GM12878 (cell line): ENCODE results near the gene THOC1. TPM values are rescaled to one million over a fixed set of nuclear protein-coding genes. Genes with fewer than 3 reads are reported as not detected.
A peak's percentile ranks its signal among the peaks of the same experiment; 100 is the strongest.

Experiments used
- ATAC-seq: fragments of 200-7000 bp; cut with Tn5 transposase; 3 replicates; pipeline ENCODE4 v1.9.1; 2020; ENCODE audit warnings: mild to moderate bottlenecking, moderate library complexity
- BruUV-seq: library from RNA; stranded (reverse); fragments of 400-500 nt; replicated peaks from 2 replicates; lab custom pipeline; 2021; lab: Mats Ljungman, UMichigan
- CTCF ChIA-PET: fragments of 300-600 bp; sonication (Branson Sonifier 250); formaldehyde crosslinking; extraction: SDS; loops from one replicate; lab custom pipeline; 2021; ENCODE audit warnings: inconsistent platforms; lab: Yijun Ruan, JAX
- POLR2A ChIA-PET: fragments of 350-600 bp; formaldehyde crosslinking; extraction: SDS; loops from one replicate; lab custom pipeline; 2021; ENCODE audit warnings: inconsistent platforms; lab: Charles Lee
- RAD21 ChIA-PET: fragments of 300-600 bp; sonication (Branson Sonifier 250); formaldehyde crosslinking; loops from one replicate; lab custom pipeline; 2023; ENCODE audit warnings: antibody characterized with exemption; ENCODE audit not compliant: unreplicated experiment; lab: Charles Lee
- SMC1A ChIA-PET: fragments of 300-600 bp; sonication (Branson Sonifier 250); formaldehyde crosslinking; loops from one replicate; lab custom pipeline; 2023; ENCODE audit not compliant: unreplicated experiment, uncharacterized antibody; lab: Charles Lee
- DNase-seq: peaks from one replicate; pipeline ENCODE4 v3.0.0-alpha.2; 2011; ENCODE audit warnings: low read depth, low spot score
- FAIRE-seq: peaks from 3 replicates; lab custom pipeline; 2011; peaks lifted over from hg19 to GRCh38; lab: Jason Lieb, UNC
- H2AFZ ChIP-seq: 2 replicates; pipeline ENCODE4 v1.6.0; 2011; ENCODE audit warnings: low read depth, low read length, control low read depth; ENCODE audit not compliant: control insufficient read depth
- H3K27ac ChIP-seq: 2 replicates; pipeline ENCODE4 v1.5.1; 2011; ENCODE audit warnings: control low read depth; ENCODE audit not compliant: control insufficient read depth, insufficient read depth
- H3K27me3 ChIP-seq, 2 experiments: replicated peaks in 1 of 2; 2 replicates each; pipeline versions ENCODE4 v1.6.0 to v1.6.1; 2011; ENCODE audit warnings: low read length in 1 of 2; ENCODE audit not compliant: control insufficient read depth in 2 of 2, insufficient read depth in 2 of 2
- H3K36me3 ChIP-seq, 2 experiments: 2 replicates each; pipeline ENCODE4 v1.5.1; 2011; ENCODE audit warnings: low read length in 1 of 2; ENCODE audit not compliant: control insufficient read depth in 2 of 2, insufficient read depth in 2 of 2
- H3K4me1 ChIP-seq: 2 replicates; pipeline ENCODE4 v1.6.1; 2011; ENCODE audit warnings: mild to moderate bottlenecking, low read length, moderate library complexity, mixed read lengths; ENCODE audit not compliant: control insufficient read depth, insufficient read depth
- H3K4me2 ChIP-seq: 2 replicates; pipeline ENCODE4 v1.6.0; 2011; ENCODE audit warnings: control low read depth; ENCODE audit not compliant: control insufficient read depth, insufficient read depth
- H3K4me3 ChIP-seq: fragments of 200-600 bp; sonication (generic); 2 replicates; pipeline ENCODE4 v1.5.1; 2016
- H3K79me2 ChIP-seq: 2 replicates; pipeline ENCODE4 v1.6.0; 2011; ENCODE audit warnings: low read length; ENCODE audit not compliant: control insufficient read depth, insufficient read depth
- H3K9ac ChIP-seq: 2 replicates; pipeline ENCODE4 v1.8.0; 2011; ENCODE audit warnings: low read length, control low read depth, mixed read lengths; ENCODE audit not compliant: control insufficient read depth, insufficient read depth
- H3K9me3 ChIP-seq: replicated peaks from 3 replicates; pipeline ENCODE4 v1.5.1; 2011; ENCODE audit warnings: mild to moderate bottlenecking, low read length; ENCODE audit not compliant: control insufficient read depth, insufficient read depth
- H4K20me1 ChIP-seq: 2 replicates; pipeline ENCODE4 v1.6.0; 2011; ENCODE audit not compliant: control insufficient read depth, insufficient read depth
- NR2F1 ChIP-seq: fragments of 450-650 bp; conservative IDR thresholded peaks from 2 replicates; pipeline ENCODE4 v1.6.1; 2017; ENCODE audit warnings: mild to moderate bottlenecking
- POLR2A ChIP-seq: IDR thresholded peaks from 2 replicates; pipeline ENCODE4 v1.6.1; 2011; ENCODE audit warnings: low read depth, mild to moderate bottlenecking, low read length
- WGBS: methylation state at CpG from one replicate; pipeline ENCODE4 v1.1.6; 2016; ENCODE audit warnings: low lambda C conversion rate; ENCODE audit not compliant: insufficient replicate concordance, insufficient coverage; ENCODE audit errors: missing lambda C conversion rate; 5-methylcytosine and 5-hydroxymethylcytosine counted together
- in situ Hi-C: fragments of 300-500 bp; cut with MboI; formaldehyde crosslinking; loops from 9 replicates; pipeline ENCODE4 v1.14.3; 2018; ENCODE audit warnings: mixed read lengths
- intact Hi-C: fragments of 100-400 bp; cut with micrococcal nuclease; formaldehyde crosslinking; loops from one replicate; pipeline ENCODE4 v1.14.2; 2022; ENCODE audit not compliant: unreplicated experiment
- polyA plus RNA-seq, 11 experiments: library from polyadenylated mRNA; depleted of rRNA in 4 of 11; unstranded in 6 of 11; stranded (reverse) in 5 of 11; fragments of >200 nt; fragmentation: Nextera tagmentation in 4 of 11; fragmentation: Illumina TruSeq in 1 of 11; extraction: Ambion mirVana in 4 of 11; extraction: Trizol in 1 of 11; gene quantifications; 1 replicate in 1 of 11; 2 replicates in 10 of 11; pipeline versions ENCODE4 v1.2.1 to v1.2.3, GENCODE V29; 2011 to 2016; ENCODE audit warnings: inconsistent platforms in 2 of 11, missing spikeins in 2 of 11, low read depth in 1 of 11
- total RNA-seq, 4 experiments: library from RNA; depleted of rRNA in 3 of 4; stranded (reverse); fragments of >200 nt in 3 of 4; fragmentation: Illumina TruSeq in 1 of 4; extraction: Trizol in 1 of 4; gene quantifications; 2 replicates each; pipeline versions ENCODE4 v1.2.1 to v1.2.3, GENCODE V29; 2013 to 2021
- TF ChIP-seq, protein P1 (sequence below): fragments of 450-650 bp; formaldehyde crosslinking; IDR thresholded peaks from 2 replicates; pipeline ENCODE4 v1.4.0; 2020; ENCODE audit warnings: mild to moderate bottlenecking, moderate library complexity
- TF ChIP-seq, protein P2 (sequence below): fragments of 450-650 bp; IDR thresholded peaks from 2 replicates; pipeline ENCODE4 v1.6.1; 2017; ENCODE audit warnings: mild to moderate bottlenecking

Gene THOC1
- total and polyA plus RNA-seq, 10 of the 15 experiments (the other 5 are each of a cell fraction or from before 2014, with no cell fraction given) = 32.8 to 99.8 (median 49.0) TPM

- TF ChIP-seq, protein P1, sequence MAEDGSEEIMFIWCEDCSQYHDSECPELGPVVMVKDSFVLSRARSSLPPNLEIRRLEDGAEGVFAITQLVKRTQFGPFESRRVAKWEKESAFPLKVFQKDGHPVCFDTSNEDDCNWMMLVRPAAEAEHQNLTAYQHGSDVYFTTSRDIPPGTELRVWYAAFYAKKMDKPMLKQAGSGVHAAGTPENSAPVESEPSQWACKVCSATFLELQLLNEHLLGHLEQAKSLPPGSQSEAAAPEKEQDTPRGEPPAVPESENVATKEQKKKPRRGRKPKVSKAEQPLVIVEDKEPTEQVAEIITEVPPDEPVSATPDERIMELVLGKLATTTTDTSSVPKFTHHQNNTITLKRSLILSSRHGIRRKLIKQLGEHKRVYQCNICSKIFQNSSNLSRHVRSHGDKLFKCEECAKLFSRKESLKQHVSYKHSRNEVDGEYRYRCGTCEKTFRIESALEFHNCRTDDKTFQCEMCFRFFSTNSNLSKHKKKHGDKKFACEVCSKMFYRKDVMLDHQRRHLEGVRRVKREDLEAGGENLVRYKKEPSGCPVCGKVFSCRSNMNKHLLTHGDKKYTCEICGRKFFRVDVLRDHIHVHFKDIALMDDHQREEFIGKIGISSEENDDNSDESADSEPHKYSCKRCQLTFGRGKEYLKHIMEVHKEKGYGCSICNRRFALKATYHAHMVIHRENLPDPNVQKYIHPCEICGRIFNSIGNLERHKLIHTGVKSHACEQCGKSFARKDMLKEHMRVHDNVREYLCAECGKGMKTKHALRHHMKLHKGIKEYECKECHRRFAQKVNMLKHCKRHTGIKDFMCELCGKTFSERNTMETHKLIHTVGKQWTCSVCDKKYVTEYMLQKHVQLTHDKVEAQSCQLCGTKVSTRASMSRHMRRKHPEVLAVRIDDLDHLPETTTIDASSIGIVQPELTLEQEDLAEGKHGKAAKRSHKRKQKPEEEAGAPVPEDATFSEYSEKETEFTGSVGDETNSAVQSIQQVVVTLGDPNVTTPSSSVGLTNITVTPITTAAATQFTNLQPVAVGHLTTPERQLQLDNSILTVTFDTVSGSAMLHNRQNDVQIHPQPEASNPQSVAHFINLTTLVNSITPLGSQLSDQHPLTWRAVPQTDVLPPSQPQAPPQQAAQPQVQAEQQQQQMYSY (CRISPR knock-in tag) = no peak
Measured at GRCh38 chr18:220708-221107, 47.1 kb downstream of the THOC1 start (continued).

DNA sequence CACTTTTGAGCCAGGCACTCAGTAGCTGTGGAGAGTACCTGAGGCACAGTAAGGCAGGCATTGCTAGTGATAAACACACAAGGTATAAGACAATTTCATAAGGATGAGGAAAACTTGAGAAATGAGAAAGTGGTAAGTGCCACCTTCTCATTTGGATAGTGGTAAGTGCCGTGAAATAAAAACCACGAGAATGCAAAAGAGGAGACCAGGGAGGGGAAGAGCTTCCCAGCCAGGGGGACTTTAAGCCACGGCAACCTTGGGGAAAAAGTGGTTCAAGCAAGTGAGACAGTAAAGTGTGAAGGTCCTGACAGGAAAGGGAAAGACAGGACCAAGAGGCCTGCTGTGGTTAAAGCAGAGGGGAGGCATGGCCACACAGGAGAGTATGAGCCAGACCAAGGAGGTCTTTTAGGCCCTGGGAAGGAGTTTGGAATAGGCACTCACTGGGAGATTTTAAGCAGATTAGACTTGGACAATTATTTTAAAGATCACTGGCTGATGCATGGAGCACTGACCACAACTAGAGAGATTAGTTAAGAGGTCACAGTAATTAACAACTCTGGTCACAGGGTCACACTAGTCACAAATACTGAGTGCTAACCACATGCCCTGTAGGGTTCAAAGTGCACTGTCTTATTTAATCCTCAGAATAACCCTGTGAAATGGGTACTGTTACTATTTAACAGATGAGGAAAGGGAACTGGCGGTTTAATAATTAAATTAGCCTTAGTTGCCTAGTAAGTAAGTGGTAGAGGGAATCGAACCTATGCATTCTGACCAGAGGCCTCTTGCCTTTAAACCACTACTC, 50.1 kb downstream of the THOC1 start:
- POLR2A ChIA-PET = no interaction called here
- 84% methylated on average over 5 of the region's 5 CpGs for WGBS
- no peak overlapping the region for H3K9ac ChIP-seq
- H3K79me2 ChIP-seq = no peaks in the 10 kb centered on the region
- H3K36me3 ChIP-seq = peaks cover 7 to 25% of the 10 kb centered on the region in 2 experiments
- RAD21 ChIA-PET = no interaction called here
- no peaks in the 10 kb centered on the region for H3K27me3 ChIP-seq
- intact Hi-C loops = no loop called here
- no peak overlapping the region for H3K27ac ChIP-seq
- H2AFZ ChIP-seq = no peak overlapping the region
- ATAC-seq (peak; percentile 26; the same call in 2 of the 3 replicates), DNase-seq (no peak), FAIRE-seq (peak; percentile 7)
- H3K4me3 ChIP-seq = no peak overlapping the region
- H3K4me2 ChIP-seq = no peak overlapping the region
- in situ Hi-C loops = no loop called here
- H3K9me3 ChIP-seq = peaks cover 7% of the 10 kb centered on the region
- no peaks in the 10 kb centered on the region for H3K4me1 ChIP-seq
- SMC1A ChIA-PET = no interaction called here
- H4K20me1 ChIP-seq = no peaks in the 10 kb centered on the region
- CTCF ChIA-PET = no interaction called here
- BruUV-seq = no TSS peak
- TF ChIP-seq NR2F1 (0 out of 2 replicates have a peak, but pooled peaks have one; percentile 23), POLR2A (peak; percentile 35; the same call in 1 of the 2 replicates)
- TF ChIP-seq, protein P2, sequence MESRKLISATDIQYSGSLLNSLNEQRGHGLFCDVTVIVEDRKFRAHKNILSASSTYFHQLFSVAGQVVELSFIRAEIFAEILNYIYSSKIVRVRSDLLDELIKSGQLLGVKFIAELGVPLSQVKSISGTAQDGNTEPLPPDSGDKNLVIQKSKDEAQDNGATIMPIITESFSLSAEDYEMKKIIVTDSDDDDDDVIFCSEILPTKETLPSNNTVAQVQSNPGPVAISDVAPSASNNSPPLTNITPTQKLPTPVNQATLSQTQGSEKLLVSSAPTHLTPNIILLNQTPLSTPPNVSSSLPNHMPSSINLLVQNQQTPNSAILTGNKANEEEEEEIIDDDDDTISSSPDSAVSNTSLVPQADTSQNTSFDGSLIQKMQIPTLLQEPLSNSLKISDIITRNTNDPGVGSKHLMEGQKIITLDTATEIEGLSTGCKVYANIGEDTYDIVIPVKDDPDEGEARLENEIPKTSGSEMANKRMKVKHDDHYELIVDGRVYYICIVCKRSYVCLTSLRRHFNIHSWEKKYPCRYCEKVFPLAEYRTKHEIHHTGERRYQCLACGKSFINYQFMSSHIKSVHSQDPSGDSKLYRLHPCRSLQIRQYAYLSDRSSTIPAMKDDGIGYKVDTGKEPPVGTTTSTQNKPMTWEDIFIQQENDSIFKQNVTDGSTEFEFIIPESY = no peak
